GM10266 (cell line): Measurements from ENCODE around the gene MACO1.
A peak's percentile ranks its signal among the peaks of the same experiment; 100 is the strongest.

Experiments
- DNase-seq: peaks from one replicate; pipeline ENCODE4 v3.0.0; 2012; ENCODE audit errors: extremely low spot score
- CTCF ChIP-seq: IDR thresholded peaks from 2 replicates; pipeline ENCODE4 v1.5.1; 2012; ENCODE audit warnings: mild to moderate bottlenecking, low read depth; ENCODE audit not compliant: control insufficient read depth, insufficient read depth; ENCODE audit errors: missing control alignments

The MACO1 gene

GRCh38 chr1:25517476-25518394 lies 87.0 kb downstream of the MACO1 start:
- TF ChIP-seq CTCF, result no peak
- DNase-seq, result no peak

- no peak for TF ChIP-seq CTCF
- DNase-seq, result no peak
Measured at GRCh38 chr1:25519624-25520023, 88.9 kb downstream of the MACO1 start.

DNA sequence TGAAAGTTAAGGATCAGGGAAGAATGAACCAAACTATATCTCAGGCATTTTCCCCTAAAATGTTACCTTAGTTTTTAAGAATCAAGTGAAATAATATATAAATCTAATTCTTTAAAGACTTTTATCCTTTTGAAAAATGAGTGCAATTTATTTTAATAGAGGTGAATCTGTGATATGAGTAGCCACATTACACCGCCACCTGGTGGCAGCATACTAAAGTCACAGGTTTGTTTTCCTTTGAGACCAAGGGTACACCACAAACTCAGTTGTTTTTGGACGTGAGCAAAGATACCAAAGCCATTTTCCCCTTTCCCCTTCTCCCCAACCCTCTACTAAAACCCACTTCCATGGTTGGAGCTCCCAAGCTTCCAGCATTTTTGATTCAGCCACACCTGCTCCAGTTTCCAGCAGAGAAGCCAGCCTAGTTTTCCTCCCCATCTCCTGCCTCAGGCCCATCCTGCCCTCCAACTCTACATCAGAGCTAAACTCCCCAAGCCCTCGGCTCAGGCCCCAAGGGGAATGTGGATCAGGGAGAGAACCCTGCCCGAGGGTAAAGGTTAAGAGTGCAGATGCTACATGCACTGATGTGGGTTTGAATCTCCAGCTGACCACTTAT lies 89.9 kb downstream of the MACO1 start:
- peak; percentile 74 for TF ChIP-seq CTCF
- peak; percentile 77 for DNase-seq

DNA sequence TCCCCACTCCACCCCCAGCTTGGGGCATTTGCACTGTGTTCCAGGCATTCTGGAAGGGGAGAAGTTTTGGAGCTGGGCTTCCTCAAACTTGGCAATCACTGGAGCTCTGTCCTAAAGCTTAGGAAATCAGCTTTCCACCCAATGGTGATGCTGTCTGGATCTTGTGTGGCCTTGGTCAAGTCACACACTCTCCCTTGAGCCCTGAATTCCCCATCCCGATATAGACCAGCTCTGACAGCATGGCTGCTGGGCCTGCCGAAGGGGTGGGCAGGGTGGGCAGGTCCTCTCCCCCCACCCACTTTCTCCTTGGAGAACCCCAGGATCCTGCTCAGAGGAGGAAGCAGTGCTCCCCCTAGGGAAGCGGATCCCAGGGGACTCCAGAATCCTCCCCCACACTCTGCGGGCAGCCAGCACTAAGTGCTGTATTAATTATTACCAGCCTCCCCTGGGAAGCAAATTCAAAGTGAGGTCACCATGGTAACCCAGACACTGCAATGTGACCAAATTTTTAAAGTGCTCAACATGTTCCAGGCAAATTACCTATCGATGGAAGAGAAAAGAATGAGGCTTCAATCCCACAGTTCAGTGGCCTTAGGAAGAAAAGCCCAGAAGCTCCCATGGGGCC lies 91.4 kb downstream of the MACO1 start:
- TF ChIP-seq CTCF, result no peak
- DNase-seq, result no peak

- no peak for DNase-seq
- no peak for TF ChIP-seq CTCF
Measured at GRCh38 chr1:25523542-25523941, 92.8 kb downstream of the MACO1 start.

- no peak for TF ChIP-seq CTCF
- DNase-seq, result no peak
Measured at GRCh38 chr1:25524568-25525360, 94.1 kb downstream of the MACO1 start.

DNA sequence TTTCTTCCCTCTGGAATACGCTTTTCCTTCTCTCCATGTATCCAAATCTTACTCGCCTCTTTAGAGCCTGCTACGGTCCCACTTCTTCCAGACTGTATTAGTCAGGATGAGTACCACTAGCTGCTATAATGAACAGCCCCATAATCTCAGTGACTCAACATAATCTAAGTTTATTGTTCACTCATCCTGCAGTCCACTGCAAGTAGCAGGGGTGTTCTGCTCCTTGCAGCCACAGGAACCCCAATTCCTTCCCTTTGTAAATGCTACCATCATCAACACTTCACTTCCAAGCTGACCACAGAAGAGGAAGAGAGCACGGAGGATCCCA lies 94.6 kb downstream of the MACO1 start:
- DNase-seq, result no peak

More for the DNA sequence above, 94.6 kb downstream of the MACO1 start:
- no peak for TF ChIP-seq CTCF
